T follicular helper cell (primary cell): ENCODE measurements around the gene HYDIN.
"Not testable (repeated sequence)": the region's sequence is repeated elsewhere in the genome, so short reads cannot be mapped to it uniquely, and the experiment has no call there.

Source experiments
- DNase-seq: peaks from one replicate; pipeline ENCODE4 v3.0.0-alpha.2; 2020; ENCODE audit warnings: low read depth

The HYDIN gene

DNA sequence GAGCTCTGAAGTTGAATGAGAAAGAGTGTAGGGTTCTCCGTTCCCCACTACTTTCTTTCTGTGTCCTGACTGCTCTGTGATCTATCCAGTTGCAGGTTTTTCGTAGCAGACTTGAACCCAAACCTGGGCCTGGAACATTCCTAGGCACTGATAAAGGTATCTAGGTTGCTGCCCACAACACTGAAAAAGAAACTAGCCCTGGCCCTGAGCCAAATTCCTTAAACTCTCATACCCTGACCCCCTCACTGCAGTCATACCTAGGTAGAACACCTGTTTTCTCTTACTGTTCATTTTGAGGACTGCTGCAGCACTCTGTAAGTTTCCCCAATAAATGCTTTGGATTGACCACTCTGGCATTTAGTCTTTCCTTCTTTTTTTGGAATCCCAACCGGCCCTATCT, 5.4 kb downstream of the HYDIN start:
- DNase-seq, result no peak

DNA sequence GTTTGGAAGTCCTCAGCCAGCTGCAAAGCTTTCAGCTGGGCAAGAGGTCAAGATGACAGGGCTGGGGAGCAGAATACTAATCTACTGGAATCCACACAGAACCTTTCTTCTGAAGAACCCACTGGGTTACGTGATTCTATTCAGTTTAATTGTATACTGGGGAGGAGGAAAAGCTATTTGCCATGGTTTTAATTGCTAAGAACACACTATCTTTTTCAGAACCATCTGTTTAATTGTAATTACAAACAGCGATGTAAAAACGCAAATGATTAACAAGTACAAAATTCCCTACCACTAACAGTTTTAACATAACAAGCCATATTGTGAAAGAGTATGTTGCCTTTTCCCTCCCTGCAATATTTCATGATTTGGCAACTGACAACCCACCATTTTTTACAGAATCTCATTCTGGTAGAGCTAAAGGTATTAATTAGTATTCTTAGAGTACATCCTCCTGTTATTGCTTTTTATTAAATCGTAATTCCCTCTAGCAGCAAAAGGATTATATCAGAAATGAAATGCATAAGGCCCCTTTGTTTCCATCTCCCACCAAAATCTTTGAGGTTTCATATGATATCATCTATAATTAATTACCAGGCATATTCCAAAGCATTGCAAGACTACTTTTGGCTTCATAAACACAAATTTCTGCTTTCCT, 12.1 kb downstream of the HYDIN start:
- DNase-seq, result no peak

DNA sequence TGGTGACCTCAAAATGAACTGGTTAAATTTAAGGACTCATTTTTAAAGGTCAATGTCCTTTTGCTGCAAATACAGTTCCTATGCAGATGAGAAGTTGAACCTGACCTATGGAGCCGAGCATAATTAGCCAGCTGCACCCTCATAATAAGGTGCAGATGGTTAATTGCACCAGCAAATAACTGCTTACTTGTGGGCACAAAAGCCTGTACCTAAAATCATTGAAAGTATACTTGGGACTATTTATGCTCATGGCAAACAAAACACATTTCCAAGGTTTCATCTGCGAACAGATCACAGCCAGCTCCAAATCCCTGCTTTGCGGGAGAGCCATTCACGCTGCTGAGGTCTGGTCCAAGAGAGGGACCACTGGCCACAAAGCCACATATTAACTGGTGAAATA, 13.0 kb downstream of the HYDIN start:
- no peak for DNase-seq

DNA sequence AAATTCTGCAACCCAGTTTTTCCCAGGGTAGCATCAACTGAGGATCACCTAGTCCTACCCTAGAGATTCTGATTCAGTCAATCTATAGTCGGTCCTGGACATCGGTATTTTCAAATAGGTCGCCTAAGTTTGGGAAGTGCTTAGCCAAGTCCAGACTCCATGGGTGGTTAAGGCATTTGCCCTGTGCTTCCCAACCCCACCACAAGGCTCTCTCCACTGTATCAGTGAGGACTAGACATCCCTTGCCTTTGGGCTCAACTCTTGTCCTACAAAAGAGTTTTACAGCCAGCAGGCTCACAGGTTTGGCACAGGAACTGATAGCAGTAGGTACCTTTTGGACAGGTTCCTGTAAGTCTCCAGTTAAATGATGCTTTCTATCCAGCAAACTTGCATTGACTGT, 13.8 kb downstream of the HYDIN start:
- DNase-seq, result no peak

DNA sequence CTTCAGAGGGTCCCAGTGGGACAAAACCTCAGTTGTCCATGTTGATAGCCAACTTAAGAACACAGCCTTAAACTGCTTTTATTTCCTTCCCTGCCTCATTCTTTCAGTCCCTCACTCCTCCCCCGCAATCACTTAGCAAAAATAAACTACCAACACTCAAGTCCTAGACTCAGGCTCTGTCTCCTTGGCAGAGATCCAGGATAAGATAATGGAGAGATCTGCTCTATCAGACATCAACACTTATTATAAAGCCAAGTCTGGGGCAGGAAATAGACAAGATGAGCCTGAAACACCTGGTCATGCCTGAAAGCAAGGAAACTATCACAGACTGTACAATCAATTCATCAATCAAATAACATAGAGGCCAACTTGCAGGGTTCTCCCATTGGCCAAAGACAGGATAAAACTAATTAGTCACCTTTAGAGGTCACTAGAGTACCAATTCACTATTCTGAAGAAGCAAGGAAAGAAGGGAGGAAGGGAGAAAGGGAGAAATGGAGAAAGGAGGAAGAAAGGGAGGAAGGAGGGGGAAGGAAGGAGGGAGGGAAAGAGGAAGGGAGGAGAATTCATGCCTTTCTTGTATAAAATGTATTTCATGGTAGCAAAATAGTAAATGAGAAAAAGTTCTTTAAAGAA, 15.7 kb downstream of the HYDIN start:
- no peak for DNase-seq

DNA sequence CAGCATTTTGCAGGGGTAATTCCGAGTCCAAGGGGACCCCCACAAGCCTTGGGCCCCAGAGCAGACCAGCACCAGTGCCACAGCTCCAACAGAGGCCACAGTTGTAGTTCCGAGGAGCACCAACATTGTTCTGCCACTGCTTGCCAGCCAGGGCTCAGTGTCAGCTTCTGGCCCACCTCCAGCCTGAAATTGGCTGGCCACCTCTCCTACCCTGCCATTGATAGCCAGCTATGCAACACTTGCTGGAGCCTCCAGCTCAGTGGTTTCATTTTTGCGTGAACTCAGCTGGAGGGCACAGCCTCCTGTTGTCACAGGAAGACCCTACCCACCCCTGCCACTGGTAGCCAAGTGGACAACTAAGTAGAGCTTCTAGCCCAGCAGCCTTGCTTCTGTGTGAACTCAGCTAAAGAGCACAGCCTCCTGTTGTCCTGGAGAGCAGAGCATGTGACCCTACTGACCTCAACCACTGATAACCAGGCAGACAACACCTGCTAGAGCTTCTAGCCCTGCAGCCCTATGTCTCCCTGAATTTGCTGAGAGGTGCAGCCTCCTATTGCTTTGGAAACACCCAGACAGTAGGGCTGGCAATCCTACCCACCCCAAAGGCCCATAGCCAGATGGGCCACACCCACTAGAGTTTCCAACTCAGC, 24.9 kb downstream of the HYDIN start:
- DNase-seq, result no peak

DNA sequence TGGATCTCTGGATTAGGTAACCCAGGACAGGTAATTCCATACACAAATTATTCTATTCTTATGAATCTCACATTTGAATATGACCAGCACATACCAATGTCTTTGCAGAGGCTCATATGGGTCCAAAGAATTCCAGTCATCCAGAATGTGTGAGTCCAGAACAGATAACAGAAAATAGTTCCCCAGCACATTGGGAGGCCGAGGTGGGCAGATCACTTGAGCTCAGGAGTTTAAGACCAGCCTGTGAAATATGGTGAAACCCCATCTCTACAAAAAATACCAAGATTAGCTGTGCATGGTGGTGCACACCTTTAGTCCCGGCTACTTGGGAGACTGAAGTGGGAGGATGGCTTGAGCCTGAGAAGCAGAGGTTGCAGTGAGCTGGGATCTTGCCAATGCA, 26.9 kb downstream of the HYDIN start:
- DNase-seq, result no peak

DNA sequence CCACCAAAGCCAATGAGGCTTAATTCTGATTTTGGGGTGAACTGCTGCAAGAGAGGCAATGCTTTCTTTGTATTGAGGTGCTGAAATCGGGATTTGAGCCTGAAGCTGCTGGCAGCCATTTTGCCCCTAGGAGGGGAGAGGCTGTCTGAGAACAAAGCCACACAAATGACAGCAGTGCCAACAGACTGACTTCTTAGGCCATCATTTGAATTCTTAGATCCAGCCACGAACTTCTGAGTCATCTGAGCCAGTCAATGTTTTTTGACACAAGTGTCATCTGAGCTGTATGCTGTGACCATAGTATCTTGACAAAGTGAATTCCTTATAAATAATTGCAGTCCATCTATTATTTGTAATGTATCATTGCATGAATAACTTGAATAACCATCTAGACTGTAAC, 29.0 kb downstream of the HYDIN start:
- DNase-seq, result no peak

DNA sequence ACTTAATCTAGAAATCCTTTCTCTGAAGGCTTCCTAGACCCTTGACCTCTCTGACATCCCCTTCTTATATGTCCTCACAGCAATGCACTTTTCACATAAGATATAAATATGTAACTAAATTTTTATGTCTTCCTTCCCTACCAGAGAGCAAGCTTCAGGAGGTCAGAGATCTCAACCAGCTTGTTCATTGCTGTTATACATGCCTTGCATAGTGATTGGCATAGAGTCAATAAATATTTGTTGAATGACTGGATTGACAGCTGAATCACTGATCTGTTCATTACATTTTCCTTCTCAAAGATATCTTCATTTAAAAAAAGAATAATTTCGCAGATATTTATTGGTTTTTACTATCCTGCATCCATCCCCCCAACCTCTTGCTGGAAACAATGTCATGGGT, 29.5 kb downstream of the HYDIN start:
- DNase-seq, result no peak

DNA sequence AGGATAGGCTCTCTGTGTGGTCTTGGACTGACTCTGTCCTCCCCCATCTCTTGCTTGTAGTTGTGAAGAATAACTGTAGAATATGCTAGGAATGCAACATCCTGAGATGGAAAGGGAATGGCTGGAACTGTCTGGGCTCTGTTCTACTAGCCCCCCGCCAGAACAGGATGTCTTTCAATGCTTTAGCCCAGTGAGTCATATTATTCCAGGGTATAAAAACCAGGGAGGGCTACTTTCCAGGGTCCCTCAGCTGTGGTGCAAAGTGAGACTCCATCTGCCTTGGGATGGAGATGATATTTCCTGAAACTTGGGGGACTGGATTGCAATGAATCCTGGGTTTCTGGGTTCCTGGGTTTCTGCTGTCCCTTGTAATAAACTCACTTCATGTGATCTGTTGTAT, 32.1 kb downstream of the HYDIN start:
- DNase-seq, result no peak

DNA sequence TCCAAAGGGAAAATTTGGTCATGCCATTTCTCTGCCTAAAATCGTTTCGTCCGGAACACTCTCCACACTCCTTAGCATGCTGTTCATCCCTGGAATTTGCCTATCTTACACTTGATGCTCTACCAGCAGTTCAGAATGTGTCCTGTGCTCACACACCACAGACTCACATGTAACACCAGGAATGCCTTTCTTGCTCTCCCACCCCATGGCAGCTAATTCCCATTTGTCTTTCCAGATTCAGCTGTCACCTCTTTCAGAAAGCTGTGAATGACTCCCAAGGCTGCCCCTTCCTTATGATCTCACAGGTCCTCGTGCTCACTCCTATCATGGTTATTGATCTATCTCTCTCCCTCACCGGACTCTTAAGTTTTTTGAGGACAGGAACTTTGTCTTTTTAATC, 38.1 kb downstream of the HYDIN start:
- no peak for DNase-seq

DNA sequence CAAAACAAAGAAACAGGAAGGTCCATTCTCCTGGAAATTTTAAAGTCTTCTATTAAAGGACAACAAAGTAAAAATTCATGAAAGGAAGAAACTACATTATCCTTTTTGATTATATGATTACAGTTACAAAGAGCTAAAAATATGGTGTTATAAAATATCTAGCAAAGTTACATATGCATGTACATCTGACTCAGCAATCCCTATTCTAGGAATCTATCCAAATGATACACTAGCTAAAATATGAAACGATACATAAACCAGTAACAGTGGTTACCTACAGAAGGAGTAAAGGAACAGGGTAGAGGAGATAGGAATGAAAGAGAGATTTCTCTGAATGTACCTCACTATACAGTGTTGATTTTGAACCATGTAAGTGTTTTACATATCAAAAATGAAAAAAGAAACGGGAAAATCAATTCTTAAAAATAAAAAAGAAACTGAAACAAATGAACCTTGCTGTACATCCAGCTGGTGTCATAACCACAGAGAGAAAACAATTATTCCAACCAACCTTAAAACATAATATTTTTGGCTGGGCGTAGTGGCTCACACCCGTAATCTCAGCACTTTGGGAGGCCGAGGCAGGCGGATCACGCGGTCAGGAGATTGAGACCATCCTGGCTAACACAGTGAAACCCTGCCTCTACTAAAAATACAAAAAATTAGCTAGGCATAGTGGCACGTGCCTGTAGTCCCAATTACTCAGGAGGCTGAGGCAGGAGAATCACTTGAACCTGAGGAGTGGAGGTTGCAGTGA, 41.4 kb downstream of the HYDIN start:
- DNase-seq, result no peak

DNA sequence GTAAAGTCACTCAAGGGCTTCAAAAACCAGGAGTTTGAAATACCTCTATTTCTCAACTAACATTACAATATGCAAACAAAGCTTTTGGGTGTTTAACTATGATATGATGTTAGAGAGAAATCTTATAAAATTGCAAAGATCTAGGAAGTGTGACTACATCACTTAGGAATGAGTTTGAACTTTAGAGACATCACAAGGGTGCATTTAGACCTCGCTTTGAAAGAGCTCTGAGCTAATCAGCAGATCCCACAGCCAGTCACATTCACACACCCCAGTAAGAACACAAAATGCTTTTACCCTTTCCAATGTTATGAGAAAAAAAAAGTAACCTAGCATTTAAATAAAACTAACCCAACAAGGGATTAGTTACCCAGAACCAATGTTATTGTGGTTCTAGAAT, 45.2 kb downstream of the HYDIN start:
- DNase-seq, result no peak

DNA sequence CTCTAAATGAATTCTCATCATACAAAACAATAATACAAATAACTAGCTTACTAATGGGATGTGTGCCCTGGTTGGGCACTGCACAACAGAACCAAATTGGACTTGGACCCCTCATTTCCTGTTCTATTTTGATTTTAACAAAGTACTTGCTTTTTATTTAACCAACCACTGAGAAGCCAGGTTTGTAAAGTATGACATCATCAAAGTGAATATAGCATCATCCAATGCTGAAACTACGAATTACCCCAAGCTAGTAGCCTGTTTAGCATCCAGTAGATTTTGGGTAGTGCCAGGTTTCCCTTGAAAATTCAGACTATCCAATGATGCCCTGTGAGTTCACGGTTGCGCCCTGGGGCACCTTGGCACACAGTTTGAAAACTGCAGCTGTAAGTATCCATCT, 51.0 kb downstream of the HYDIN start:
- no peak for DNase-seq

DNA sequence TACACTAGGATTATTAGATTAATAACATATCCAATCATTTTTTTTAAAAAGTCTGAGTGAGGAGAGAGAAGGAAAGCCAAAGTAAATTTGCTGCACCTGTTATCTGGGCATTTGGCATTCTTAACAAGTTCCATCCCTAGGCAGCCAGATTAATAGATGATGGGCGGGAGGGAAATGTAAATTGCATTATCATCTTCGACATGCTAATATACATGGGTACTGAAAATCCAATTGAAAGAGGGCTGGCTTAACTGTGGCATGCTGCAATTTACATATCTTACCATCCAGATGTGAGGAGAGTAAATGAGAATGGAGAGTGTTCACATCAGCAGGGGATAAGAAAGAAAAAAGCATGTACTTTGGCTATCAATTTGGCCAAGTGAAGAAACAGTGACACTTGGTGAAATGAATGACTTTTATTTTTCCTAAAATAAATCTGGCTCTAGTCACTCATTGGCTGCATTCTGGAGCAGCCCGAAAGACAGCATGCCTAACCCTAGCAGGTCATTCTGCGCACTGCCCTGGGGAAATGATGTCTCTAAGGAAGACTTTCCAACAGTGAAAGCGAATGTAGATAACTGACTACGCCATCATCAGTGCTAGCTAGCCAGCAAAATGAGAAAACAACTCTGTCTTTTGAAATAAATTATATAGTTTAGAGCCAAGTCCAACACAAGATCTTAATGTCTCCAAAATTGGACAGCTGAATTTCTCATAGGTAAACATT, 57.9 kb downstream of the HYDIN start:
- no peak for DNase-seq

DNA sequence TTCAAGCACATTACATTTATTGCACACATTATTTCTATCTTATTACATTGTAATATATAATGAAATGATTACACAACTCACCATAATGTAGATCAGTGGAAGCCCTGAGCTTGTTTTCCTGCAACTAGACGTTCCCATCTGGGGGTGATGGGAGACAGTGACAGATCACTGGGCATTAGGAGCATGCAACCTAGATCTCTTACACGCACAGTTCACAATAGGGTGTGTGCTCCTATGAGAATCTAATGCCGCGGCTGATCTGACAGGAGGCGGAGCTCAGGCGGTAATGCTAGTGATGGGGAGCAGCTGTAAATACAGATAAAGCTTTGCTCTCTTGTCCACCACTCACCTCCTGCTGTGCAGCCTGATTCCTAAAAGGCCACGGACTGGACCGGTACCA, 69.5 kb downstream of the HYDIN start:
- DNase-seq, result not testable (repeated sequence)

DNA sequence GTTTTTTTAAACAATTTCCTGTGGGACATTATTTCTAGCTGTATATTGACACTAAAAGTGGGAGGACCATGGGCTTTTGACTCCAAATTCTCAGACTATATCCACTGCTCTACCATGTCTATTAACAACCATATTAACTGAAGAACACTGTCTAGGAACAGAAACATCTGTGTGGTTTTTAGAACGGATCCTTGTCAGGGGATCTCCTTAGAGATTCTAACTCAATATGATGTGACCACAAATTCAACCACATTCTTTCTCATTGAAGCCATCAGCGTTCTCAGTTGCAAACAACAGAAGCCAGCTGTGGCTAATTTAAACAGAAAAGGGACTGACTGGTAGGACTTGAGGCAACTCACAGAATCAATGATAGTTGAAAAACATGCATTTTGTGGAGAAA, 73.2 kb downstream of the HYDIN start:
- DNase-seq, result not testable (repeated sequence)

DNA sequence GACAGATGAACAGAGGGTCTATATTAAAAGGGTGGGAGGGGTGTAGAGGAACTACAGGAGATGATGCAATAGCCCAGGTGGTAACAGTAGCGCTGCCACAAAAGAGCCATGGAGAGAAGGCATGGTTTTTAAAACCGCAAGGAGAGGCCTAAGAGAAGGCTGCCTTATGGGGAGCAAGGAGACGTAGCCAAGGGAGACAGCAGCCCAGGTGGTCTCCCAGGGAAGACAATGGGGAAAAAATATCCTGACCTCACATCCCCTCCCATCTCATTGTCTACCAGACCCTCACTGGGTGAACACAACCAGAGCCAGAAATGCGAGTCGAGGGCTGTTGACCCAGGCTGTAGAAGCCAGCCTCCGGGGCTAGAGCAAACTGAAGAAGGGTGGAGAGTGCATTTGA, 77.2 kb downstream of the HYDIN start:
- DNase-seq, result not testable (repeated sequence)

DNA sequence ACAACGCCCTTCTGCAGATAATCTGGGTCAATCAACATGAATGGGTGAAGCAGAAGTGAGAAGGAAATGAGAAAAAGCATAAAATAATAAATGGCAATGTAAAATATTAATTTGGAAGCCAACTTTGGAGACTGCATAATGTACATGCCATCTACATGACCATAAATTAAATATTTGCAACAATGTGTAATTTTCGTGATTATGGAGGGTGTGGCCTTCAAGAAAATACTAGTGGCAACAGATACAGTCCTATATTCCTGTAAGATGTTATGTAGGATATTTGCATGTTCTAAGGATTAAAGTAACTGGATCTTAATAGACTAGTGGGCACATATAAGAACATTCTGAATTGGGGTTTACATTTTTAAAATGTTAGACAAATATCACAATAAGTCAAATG, 78.9 kb downstream of the HYDIN start:
- DNase-seq, result not testable (repeated sequence)

DNA sequence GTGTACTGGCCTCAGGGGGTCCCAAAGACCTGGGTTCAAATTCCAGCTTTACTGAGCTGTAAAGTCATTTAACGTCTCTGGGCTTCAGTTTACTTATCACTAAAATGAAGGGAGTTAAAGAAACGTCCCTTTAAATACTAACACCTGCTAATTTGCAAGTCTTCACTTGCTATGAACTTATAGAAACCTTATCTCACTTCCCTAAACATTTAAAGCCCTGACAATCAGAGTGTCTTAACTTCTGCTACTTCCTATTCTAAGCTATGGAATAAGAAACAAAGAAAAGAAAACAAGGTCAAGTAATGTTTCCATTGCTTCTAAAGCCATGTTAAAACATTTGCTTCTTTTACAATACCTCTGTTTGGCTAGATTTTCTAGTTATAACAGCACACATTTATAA, 87.3 kb downstream of the HYDIN start:
- not testable (repeated sequence) for DNase-seq

DNA sequence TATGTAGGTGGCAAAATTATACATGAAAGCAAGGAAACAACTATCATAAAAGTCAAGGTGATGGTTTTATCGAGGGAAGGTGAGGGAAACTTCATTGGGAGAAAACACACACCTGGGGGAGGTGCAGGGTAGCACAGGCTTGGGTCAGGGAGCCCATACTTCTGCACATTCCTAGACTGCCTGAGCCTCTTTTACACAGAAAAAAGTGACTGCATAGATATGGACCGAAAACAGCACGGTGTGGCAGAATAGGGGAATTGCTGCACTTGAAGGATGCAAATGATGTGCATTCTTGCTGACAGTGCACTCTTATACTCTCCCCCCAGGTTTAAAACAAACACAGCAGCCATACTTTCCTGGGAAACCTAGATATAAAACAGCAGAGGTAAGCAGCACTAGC, 120.0 kb downstream of the HYDIN start:
- not testable (repeated sequence) for DNase-seq

DNA sequence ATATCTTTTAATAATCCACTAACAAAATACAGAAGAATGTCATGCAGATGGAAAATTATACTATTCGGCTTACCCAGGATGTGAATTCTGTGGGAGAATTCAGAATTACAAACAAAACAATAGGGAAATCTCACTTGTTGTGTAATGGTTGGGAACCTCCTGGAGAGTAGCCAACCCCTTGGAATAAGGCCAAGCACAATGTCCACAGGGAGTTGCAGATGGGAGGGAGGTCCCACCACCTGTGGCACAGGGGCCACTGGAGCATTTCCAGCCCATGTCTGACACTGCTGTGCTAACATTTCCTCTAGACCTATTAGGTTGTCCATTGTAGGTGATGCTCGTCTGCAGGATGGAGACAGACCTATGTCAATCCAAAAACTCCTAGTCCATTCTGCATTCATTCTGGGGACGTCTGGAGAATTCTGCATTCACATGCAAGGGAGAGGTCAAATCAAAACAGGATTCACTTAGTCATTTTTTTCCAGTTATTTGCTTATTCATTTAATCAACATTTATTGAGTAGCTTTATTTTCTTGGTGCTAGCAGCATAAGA, 120.8 kb downstream of the HYDIN start:
- DNase-seq, result not testable (repeated sequence)
